Cerebellar cortex (tissue), 1 donor: ENCODE measurements around the gene ARL11.
"Not testable (repeated sequence)": the region's sequence is repeated elsewhere in the genome, so short reads cannot be mapped to it uniquely, and the experiment has no call there.

Source experiments
- DNase-seq: peaks from one replicate; pipeline ENCODE4 v3.0.0-alpha.2; 2015; ENCODE audit warnings: low spot score

Gene ARL11

DNA sequence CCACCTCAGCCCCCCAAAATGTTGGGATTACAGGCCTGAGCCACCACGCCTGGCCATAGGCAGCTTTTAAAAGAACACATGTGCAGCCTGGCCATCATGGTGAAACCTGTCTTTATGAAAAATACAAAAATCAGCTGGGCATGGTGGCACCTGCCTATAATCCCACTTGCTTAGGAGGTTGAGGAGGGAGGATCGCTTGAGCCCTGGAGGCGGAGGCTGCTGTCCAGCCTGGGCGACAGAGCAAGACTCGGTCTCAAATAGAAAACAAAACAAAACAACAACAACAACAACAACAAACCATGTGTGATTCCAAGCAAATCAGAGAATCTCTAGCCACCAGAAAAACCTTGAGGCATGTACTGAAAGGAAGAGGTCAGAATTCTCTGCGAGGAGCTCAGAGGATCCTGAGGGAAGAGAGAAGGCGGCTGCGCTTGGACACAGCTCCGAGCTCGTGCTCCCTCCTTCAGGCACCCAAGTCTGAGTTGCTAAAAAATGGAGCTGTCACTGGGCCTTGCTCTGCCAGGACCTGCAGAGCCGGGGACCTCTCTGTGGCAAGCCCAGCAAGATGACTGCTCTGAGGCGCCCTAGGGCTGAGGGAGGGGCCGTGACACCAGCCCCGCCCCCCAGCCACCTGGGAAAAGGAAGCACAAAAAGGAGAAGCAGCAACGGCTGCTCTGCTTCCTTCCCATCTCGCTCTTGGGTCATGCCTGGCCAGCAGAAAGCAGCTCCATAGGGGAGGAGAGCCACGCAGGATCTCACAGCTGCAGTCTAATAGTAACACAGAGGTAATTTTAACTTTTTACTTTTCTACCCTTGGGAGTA lies at the start of gene ARL11:
Gene ARL11, plus strand, starts transcription at position 677 of the 822 bp plus-strand sequence. CDS start 1,941 bp downstream, outside the sequence.
- no peak for DNase-seq

DNA sequence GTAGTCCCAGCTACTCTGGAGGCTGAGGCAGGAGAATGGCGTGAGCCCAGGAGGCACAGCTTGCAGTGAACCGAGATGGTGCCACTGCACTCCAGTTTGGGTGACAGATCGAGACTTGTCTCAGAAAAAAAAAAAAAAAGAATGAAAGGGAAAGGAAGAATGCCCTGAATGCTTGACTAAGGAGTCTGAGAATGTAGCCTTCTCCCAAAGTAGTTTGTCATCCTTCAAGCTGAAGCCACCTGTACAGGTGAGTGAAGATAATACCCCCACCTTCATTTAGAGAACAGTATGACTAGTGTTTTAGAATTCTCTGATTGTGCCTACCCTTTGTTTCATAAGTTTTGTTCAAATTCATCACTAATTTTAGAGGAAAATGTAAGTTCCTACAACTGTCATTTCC lies 48.8 kb upstream of the ARL11 start:
- DNase-seq, result no peak

DNA sequence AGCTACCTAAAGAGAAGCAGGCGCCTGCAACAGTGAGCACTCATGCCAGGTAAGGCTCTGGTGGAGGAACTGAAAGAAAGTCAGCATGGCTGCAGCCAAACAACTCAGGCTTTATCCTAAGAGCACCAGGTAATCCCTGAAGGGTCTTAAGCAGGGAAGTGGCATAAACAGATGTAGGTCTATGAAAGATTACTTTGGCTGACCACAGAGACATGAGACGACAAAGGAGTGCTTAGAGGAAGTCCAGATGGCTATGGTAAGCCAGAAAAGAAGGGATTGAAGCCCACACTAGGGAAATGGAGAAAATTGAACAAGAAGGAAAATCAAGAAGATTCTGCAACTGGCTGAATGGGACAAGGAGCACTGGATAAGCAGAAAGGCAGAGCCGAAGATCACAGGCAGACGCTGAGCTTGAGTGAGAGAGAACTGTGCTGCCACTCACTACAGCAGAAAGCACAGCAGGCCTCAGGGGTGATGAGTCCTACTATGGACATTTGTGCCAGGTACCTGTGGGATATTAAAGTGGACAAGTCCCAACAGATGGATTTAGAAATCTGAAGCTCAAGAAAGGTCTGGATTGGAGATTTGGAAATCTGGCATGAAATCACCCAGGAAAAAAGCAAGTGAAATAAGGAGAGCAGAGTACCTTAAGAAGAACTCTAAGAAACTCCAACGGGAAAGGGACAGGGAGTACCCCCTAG lies 47.2 kb upstream of the ARL11 start:
- DNase-seq, result peak; percentile 13

DNA sequence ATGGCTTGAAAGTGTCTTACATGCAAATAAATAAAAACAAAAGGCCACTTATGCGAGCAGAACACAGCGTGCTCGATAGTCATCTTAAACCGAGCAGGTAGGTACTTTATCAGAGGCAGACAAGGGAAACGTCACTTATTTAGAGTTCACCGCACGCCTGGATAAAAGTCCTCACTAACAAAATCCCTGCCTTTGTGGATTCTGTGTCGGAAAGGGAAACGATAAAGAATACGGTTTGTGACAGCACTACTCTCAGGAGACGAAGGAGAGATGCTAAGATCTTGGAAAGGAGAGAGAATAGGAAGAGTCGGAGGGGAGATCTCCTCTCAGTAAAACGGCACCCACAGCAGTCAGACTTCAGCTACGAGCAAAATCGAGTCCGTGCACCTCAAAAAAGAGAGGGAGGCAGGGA lies 43.5 kb upstream of the ARL11 start:
- DNase-seq, result peak; percentile 45

DNA sequence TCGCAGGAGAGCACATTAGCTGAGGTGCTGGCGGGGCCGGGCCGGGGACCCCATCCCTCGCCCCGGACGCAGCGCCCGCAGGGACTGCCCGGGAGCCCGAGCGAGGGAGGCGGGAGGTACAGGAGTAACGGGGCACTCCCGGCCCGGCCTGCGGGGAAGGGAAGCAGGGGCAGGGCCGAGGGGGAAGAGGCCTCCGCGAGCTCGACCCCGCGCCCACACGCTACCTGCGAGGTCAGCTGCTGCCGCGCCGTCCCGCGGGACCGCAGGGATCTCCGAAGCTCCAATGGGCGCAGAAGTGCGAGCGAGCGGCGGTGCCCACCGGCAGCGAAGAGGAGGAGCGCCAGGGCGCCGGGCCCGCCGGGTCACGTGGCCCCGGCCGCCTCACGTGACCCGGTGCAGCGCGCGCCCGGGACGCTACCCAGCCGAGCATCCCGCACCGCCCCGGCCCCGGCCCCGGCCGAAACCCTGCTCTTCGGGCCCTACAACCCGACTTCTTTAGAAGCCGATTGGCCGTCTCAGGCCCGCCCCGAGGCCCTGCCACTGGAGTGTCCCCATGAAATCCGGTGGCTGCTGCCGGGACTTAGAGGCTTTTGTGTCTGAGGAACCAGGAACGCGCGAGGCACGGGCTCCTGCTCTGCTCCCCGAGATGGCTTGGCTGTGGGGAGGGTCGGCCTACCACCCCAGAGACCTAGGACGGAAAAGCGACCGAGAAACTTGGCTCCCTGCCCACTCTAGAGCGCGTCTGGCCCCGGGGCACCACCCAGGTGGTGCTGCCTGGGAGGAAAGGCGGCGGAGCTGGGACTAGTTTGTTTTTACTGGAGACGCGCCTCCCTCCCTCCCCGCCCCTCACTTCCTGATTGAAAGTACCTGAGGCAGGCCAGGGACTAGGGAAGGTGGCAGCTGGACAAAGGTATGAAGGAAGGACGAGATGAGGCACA lies 42.8 kb upstream of the ARL11 start, which contains the start of gene RCBTB1:
Gene RCBTB1, minus strand, starts transcription at position 339 of the 938 bp plus-strand sequence. CDS start 18,279 bp downstream, outside the sequence.
- peak; percentile 63 for DNase-seq

DNA sequence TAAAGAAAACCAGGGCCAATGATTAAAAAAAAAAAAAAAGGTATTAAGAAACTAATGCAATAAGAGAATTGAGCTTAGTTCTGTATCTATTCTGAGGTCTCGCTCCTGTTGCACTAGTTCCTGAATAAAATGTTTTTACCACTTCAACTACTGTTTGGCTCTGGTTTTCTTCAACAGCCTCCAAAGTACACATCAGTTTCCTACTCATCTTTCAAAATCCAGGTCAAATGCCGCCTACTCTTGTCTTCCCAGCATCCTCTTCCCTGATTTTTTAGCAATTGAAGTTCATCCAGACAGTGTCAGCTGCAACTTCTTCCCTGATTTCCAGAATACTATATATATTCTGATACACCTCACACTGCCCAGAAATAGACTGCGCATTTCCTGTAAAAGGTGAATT lies 41.6 kb upstream of the ARL11 start:
- DNase-seq, result no peak

DNA sequence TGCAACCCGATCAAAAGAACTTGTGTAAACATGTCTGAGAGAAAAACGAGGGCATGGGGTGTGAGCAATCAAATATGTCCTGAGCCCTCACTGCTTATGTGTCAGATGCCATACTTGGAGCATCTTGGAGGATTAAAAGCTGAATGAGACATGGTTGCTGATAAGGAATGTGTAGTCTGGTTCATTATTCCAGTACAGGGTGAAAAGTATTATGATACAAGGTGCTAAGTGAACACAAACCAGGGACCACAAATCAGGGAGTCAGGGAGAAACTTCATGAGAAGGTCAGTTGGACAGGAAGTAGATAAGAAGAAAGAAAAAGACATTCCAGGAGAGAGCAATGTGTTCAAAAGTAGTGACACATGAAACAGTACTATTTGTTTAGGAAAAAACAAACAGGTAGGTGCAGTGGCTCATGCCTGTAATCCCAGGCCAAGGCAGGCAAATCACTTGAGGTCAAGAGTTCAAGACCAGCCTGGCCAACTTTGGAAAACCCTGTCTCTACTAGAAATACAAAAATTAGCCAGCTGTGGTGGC lies 40.9 kb upstream of the ARL11 start:
- DNase-seq, result no peak

DNA sequence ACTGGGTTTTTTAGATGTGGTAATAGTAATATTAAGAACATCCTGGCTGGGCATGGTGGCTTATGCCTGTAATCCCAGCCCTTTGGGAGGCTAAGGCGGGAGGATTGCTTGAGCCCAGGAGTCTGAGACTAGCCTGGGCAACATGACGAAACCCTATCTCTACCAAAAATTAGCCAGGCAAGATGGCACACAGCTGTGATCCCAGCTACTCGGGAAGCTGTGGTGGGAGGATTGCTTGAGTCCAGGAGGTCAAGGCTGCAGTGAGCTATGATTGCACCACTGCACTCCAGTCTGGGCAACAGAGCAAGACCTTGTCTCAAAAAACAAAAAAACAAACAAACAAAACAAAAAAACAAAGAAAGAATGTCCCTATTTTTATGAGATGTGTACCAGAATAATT lies 37.6 kb upstream of the ARL11 start:
- not testable (repeated sequence) for DNase-seq

DNA sequence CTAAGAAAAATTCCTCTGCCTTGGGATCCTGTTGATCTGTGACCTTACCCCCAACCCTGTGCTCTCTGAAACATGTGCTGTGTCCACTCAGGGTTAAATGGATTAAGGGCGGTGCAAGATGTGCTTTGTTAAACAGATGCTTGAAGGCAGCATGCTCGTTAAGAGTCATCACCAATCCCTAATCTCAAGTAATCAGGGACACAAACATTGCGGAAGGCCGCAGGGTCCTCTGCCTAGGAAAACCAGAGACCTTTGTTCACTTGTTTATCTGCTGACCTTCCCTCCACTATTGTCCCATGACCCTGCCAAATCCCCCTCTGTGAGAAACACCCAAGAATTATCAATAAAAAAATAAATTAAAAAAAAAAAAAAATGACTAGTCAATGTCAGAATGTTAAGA lies 34.4 kb upstream of the ARL11 start:
- not testable (repeated sequence) for DNase-seq

DNA sequence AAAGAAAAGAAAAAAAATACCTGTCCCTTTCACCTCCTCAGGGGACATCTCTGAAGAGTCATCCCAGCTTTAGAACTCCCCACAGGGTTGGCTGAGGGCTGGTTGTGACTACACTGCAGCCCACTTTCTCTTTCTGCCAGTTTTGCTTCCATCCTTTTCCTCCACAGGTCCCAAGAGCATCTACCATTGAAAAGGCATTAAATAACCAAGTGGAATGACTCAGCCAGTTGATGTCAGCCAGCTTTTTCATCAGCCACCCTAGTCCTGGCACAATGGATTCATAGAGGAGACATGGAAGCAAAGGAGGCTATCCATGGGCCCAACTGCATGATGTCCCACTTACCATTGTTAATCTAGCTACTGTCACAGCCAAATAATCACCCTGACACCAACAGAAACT lies 33.7 kb upstream of the ARL11 start:
- no peak for DNase-seq

DNA sequence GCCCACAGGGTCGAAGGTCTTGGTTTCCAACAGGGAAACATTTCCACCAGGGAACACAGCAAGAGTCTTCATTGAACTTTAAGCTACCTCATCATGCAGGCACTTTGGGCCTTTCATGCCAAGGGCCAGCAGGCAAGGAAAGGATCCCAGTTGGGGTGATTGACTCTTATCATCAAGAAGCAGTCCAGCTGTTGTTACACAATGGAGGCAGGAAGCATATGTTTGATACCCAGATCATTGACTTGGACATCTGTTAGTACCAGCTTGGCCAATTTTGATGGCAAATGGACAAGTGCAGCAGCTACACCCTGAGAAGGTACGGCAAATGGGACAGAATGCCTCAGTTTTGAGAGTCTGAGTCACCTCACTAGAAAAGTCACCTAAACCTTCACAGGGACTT lies 32.1 kb upstream of the ARL11 start:
- DNase-seq, result no peak

DNA sequence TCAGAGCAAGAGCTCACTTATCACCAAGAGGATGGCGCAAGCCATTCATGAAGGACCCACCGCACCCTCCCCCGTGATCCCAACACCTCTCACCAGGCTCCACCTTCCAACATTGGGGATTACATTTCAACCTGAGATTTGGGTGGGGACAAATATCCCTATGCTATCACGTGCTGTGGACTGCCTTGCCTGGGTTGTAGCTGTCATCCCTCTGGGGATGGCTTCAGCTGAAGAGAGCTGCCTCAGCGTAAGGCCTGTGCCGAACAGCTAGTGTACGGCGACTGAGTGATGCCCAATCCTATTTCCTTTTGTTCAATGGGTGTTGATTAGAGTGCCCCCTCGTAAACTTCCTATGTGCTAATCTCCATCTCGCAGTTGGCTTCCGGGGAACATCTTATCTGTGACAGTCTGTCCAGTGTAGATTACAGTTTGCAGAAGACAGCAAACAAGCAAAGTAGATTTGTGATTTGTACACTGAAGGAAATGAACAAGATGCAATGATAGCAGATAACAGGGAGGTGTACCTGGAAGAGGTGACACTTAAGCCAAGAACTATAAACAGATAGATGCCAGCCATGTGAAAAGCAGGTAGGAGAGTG lies 31.2 kb upstream of the ARL11 start:
- no peak for DNase-seq

DNA sequence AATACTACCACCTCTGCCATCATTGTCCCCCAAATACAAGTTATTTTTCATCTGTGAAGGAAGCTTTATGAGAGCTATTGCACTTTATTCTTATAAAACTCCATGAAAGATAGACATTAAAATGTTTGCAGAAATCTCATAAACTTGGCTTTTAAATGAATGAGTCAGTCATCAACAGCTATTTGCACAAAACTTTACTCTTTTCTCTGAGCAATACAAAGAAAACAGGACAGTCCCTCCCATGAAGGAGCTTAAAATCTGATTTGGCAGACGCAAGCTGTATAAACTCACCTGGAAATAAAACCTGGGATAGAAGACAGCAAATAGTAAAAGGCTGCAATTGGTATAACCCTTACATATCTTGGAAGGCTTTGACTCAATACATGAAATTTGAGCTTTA lies 26.3 kb upstream of the ARL11 start:
- no peak for DNase-seq

DNA sequence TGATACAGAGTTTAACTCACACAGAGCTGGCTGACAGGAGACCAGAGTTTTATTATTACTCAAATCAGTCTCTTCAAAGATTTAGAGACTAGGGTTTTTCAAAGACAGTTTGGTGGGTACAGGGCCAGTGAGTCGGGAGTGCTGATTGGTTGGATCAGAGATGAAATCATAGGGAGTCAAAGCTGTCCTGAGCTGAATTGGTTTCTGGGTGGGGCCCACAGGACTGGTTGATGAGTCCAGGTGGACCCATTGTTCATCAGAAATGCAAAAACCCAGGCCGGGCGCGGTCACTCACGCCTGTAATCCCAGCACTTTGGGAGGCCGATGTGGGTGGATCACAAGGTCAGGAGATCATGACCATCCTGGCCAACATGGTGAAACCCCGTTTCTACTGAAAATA lies 25.7 kb upstream of the ARL11 start:
- DNase-seq, result not testable (repeated sequence)

DNA sequence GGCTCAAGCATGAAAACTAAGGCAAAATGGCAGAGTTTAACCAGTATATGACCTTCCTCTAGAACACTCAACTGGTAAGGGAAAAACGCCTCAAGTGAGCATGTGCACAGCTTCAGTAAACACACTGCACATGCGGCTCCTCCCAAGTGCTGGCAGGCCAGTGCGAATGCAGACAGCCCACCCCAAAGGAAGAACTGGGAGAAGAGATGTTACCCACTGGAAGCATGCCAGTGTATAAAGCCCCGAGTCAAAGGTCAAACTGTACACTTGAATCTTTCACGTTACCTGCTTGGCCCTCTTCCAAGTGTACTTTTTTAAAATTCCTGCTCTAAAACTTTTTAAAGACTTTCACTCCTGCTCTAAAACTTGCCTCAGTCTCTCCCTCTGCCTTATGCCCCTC lies 23.7 kb upstream of the ARL11 start:
- DNase-seq, result no peak

DNA sequence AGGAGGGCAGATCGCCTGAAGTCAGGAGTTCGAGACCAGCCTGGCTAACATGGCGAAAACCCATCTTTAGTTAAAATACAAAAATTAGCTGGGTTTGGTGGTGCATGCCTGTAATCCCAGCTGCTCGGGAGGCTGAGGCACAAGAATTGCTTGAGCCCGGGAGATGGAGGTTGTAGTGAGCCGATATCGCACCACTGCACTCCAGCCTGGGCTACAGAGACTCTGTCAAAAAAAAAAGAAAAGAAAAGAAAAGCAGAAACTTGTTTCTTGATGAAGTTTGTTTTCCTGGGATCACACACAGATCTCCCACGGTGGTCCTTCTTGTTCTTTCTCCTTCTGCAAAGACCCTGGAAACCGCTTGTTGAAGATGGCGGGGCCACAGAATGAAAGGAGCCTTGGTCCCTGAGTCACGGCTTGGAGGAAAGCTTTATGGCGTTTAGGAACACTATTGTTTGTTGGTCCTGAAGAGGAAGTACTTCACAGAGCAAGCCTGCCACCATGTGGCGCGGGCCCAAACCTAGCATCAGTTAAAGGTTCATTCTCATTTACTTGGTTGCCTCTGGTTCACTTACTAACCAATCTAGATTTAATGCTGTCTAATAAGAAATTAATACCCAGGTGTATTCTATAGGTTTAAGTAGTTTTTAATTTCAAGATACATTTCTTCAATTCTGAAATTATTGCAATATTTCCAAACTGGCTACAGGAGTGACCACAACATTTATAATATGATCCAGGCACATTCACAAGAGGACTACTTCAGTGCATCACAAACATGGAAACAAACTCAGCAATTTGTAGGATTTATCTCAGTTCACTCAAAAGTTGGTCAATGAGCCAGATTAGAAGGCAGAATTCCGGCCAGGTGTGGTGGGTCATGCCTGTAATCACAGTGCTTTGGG lies 21.3 kb upstream of the ARL11 start:
- DNase-seq, result peak; percentile 89

DNA sequence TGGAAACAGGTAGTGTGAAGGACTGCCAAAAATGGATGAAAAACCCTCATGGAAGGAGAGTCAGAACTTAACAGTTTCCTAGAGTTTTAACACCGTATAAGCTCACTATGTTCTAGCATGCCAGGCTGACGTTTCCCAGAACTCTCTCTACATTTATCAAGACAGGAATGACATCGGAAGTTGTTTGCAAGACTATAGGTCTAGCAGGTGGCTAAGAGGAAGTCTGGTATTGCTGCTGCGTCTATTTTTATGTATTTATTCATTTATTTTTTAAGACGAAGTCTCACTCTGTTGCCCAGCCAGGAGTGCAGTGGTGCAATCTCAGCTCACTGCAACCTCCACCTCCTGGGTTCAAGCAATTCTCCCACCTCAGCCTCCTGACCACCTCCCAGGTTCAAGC lies 20.5 kb upstream of the ARL11 start:
- no peak for DNase-seq

DNA sequence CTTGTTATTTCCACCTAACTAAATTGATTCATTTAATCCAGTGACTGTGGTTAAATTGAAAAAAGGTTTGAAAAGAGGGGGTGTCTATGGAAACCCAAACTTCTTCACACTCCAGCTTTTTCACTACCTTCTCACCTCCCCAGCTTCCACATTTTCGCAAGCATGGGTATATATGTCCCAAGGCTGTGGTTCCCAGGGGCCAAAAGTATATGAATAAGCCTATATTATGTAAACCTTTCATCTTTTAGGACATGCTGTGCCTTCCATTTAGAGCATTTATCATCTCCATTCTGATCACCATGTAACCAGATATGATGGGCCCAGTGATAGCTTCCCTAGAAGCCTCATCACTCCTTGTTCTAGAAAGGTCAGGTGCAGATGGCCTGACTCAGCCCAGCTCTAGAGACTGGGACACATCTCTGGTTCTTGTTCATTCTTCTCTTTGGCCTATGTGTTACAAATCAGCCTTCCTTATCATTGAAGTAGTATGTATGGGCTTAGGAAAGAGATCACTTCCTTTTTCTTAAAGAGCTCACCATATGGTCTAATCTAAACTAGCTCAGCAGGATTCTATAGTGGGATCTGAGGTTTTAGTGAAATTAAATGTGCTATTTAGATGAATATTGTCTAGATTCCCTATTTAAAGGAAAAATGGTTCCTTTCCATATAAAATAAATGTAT lies 19.5 kb upstream of the ARL11 start:
- no peak for DNase-seq

DNA sequence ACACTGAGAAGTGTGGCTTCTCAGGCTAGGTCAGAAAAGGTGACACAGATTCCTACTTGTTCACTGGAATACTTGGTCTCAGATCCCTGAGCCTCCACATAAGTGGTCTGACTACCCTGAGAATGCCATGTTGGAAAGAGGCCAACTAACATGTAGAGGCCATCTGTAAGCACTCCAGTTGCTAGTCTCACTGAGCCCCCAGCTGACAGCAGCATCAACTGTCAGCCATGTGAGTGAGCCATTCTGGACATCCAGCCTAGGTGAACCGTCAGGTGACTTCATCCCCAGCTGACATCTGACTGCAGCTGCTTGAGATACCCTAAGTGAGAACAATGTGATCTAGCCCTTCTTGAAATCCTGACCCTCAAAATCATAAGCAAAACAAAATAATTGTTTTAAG lies 18.1 kb upstream of the ARL11 start:
- no peak for DNase-seq

DNA sequence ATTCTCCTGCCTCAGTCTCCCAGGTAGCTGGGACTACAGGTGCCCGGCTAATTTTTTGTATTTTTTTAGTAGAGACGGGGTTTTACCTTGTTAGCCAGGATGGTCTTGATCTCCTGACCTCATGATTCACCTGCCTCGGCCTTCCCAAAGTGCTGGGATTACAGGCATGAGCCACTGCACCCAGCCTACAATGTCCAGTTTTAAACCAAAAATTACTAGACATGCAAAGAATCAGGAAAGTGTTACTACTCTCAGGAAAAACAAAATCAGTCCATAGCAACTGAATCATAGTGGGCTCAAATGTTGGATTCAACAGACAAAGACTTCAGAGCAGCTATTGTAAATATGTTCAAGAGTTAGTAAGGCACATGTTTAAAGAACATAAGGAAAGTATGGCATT lies 16.3 kb upstream of the ARL11 start:
- not testable (repeated sequence) for DNase-seq
